GM19240 (cell line): Measurements from ENCODE around the gene UNK.
"Not testable (repeated sequence)": the region's sequence is repeated elsewhere in the genome, so short reads cannot be mapped to it uniquely, and the experiment has no call there.

Experiments
- DNase-seq: peaks from one replicate; pipeline ENCODE4 v3.0.0; 2011; ENCODE audit warnings: low spot score; ENCODE audit not compliant: insufficient read length

The UNK gene

GRCh38 chr17:75793460-75793859 lies 8.9 kb downstream of the UNK start:
- no peak for DNase-seq

- DNase-seq, result no peak
Observed at GRCh38 chr17:75795820-75796607, 11.4 kb downstream of the UNK start.

GRCh38 chr17:75799402-75799801 lies 14.8 kb downstream of the UNK start:
- no peak for DNase-seq

GRCh38 chr17:75803883-75804282 lies 19.3 kb downstream of the UNK start:
- DNase-seq, result no peak

GRCh38 chr17:75806822-75807500 lies 22.4 kb downstream of the UNK start:
- no peak for DNase-seq

GRCh38 chr17:75807861-75808260 lies 23.3 kb downstream of the UNK start:
- no peak for DNase-seq

GRCh38 chr17:75808549-75808904 lies 23.9 kb downstream of the UNK start:
- no peak for DNase-seq

- DNase-seq, result no peak
Observed at GRCh38 chr17:75808905-75809621, 24.5 kb downstream of the UNK start.

GRCh38 chr17:75809631-75810111 lies 25.1 kb downstream of the UNK start:
- no peak for DNase-seq

GRCh38 chr17:75810216-75810615 lies 25.6 kb downstream of the UNK start:
- no peak for DNase-seq

GRCh38 chr17:75810756-75811155 lies 26.1 kb downstream of the UNK start:
- DNase-seq, result not testable (repeated sequence)

GRCh38 chr17:75811174-75811573 lies 26.6 kb downstream of the UNK start:
- DNase-seq, result no peak

GRCh38 chr17:75812096-75813013 lies 27.7 kb downstream of the UNK start:
- DNase-seq, result no peak

- no peak for DNase-seq
Observed at GRCh38 chr17:75813081-75814020, 28.7 kb downstream of the UNK start.

GRCh38 chr17:75814021-75814395 lies 29.4 kb downstream of the UNK start:
- DNase-seq, result no peak

GRCh38 chr17:75814900-75815373 lies 30.3 kb downstream of the UNK start:
- DNase-seq, result no peak

GRCh38 chr17:75815399-75815798 lies 30.8 kb downstream of the UNK start:
- no peak for DNase-seq

- DNase-seq, result no peak
Observed at GRCh38 chr17:75816693-75817092, 32.1 kb downstream of the UNK start.

- DNase-seq, result no peak
Observed at GRCh38 chr17:75817571-75817970, 33.0 kb downstream of the UNK start.

GRCh38 chr17:75818326-75818885 lies 33.8 kb downstream of the UNK start:
- no peak for DNase-seq
